MM.1S (cell line): ENCODE measurements around the gene HAND1.

Source experiments
- EZH2phosphoT487 ChIP-seq: fragments of 300-600 bp; sonication (generic); IDR thresholded peaks from 2 replicates; pipeline ENCODE4 v1.6.1; 2018; ENCODE audit warnings: antibody characterized with exemption, low read length
- TF ChIP-seq, protein P1 (sequence below): fragments of 300-600 bp; sonication (generic); IDR thresholded peaks from 2 replicates; pipeline ENCODE4 v1.5.1; 2016; ENCODE audit warnings: antibody characterized with exemption, low read length, mixed read lengths

DNA sequence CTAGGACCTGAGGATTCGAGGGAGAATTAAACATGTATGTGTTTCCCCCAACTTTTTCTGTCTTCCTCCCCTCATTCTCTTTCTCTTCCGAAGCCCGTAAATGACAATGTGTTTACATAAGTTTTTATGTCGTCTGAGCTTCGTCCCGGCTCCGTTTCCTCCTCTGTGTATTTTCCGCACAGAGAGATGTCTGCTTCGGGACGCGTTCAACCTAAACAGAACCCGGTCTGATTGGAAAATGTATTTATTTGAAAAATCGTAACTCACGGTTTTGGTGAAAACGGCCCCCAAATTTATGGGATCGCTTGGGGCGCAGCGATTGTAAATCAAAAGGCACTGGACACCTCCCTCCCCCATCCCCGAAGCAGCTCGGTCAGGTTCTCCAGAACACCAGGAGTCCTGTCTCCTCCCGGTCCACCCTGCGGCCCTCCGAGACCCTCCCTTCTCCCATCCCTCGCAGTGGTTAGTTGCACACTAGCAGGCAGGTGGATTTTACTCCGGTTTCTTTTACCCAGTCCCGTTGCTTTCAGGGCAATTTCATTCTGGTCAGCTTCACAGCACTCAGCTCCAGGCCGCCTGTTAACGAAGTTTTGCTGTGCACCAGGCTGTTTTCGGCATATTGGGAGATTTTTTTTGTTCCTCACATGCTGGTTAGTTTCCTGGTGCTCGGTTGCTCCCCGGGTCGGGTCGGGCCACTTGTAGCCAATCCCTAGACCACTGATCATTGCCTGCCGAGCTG lies 5.8 kb upstream of the HAND1 start:
- TF ChIP-seq, protein P1, sequence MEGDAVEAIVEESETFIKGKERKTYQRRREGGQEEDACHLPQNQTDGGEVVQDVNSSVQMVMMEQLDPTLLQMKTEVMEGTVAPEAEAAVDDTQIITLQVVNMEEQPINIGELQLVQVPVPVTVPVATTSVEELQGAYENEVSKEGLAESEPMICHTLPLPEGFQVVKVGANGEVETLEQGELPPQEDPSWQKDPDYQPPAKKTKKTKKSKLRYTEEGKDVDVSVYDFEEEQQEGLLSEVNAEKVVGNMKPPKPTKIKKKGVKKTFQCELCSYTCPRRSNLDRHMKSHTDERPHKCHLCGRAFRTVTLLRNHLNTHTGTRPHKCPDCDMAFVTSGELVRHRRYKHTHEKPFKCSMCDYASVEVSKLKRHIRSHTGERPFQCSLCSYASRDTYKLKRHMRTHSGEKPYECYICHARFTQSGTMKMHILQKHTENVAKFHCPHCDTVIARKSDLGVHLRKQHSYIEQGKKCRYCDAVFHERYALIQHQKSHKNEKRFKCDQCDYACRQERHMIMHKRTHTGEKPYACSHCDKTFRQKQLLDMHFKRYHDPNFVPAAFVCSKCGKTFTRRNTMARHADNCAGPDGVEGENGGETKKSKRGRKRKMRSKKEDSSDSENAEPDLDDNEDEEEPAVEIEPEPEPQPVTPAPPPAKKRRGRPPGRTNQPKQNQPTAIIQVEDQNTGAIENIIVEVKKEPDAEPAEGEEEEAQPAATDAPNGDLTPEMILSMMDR: no peak
- TF ChIP-seq EZH2phosphoT487: no peak
